NCI-H748 (cell line): ENCODE results near the gene MEX3C.

Experiments used
- DNase-seq: peaks from one replicate; lab custom pipeline; 2025; ENCODE audit not compliant: unreplicated experiment; lab: John Stamatoyannopoulos, UW

The MEX3C gene

DNA sequence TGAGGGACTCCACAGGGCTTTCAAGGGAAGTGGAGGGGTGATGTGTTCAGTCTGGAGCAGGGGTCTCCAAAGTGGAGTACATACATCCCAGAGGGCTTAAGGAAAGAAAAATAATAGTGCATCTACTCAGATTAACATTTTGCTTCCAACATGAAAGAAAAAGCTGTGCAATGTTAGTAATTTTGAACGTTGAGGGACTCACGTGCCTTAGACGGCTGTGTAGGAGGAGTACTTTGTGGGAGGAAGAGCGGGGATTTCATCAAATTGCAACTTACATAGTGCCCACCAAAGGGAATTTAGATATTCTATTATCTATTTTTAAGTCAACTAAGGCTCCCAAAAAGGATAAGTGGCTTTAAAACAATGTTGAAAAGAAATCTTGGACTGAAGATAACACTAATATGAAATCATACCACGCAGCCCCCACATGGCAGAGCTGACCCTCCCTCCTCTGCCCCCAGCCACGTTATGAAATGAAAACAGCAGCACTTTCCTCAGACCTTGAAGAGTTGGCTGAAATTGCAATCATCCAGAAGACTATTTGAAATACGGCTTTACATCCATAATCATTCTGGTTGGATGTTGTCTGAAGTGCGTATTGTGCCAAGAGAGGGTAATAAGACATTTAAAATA, 42.9 kb downstream of the MEX3C start:
- no peak for DNase-seq

DNA sequence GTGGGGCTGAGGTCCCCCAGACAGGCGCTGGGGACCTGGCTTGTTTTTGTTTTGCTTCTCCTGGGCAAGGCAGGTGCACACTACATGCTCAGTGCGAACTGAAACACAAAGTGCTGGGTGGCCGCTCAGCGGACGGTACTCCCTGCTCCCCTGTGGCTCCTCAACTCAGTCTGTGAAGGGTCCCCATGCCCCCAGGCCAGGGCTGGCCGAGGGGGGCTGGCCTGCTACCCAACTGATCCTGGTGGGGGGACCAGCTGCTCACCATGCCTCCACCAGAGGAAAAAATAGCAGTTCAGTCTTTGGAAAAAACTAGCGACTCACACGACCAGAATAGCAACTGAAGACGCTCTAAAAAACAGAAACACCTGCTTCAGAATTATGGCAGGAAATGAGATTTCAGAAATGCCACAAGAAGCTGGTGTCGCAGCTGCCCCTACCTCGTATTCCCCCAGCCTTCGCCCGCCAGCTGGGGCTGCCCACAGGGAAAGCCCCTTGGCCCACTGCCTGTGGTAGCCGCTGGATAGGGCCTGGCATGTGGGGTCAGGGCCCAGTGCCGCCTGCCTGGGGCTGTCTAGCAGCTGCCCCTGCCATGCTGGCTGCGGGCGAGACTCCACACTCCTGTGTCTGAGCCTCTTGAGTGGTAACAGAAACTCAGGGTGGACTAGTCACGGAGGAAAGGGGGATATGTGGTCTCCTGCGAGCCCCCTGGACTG, 43.7 kb downstream of the MEX3C start:
- no peak for DNase-seq

DNA sequence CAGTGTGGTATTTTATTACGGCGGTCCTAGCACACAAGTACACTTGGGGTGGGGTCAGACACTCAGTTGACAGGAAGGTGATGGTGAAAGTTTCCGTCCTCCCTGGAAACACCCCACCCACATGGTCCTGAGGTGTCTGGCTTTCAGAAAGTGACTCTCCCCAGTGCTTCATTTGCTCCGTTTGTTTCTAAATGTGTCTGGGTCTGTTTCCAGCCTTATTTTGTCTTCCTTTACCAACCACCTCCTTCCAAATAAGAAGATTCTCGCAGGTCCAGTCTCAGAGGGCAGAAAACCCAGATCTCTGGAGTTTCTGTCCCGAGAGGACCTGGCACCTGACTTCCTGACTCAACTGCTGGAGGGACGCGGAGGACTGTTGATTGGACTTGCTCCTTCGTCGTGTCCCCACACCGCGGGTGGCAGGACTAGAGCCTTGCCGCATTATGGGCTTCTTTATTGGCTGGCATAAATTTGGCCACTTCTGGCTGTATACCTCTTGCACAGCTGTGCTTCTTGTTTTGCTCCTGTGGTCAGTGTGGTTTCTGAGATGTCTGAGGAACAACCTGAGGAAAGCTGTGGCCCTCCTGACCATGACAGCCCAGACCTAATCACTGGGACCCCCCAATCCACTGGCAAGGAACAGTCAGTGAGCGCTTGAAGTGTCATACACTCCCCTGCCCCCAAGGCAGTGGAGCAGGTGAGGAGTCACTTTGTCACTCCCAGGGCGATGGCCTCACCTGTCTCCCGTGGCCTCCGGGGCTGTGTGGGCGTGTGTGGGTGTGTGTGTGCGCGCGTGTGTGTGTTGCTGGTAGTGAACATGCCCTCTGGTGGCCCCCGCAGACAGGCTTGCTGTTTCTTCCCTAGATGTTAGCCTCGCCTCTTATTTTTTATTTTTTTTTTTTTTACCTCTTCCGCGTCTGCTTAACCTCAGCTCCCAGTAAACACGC, 45.6 kb downstream of the MEX3C start:
- no peak for DNase-seq

DNA sequence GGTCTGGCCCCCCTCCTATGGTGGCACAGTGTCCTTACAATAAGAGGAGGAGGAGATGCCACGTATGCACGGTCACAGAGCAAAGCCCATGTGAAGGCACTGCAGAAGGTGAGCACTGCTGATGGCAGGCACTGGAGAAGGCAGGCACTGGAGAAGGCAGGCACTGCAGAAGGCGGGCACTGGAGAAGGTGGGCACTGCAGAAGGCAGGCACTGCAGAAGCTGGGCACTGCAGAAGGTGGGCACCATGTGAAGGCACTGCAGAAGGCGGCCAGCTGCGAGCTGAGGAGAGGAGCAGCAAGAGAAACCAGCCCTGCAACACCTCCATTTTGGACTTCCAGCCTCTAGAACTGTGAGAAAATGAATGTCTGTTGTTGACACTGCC, 46.3 kb downstream of the MEX3C start:
- DNase-seq = no peak

DNA sequence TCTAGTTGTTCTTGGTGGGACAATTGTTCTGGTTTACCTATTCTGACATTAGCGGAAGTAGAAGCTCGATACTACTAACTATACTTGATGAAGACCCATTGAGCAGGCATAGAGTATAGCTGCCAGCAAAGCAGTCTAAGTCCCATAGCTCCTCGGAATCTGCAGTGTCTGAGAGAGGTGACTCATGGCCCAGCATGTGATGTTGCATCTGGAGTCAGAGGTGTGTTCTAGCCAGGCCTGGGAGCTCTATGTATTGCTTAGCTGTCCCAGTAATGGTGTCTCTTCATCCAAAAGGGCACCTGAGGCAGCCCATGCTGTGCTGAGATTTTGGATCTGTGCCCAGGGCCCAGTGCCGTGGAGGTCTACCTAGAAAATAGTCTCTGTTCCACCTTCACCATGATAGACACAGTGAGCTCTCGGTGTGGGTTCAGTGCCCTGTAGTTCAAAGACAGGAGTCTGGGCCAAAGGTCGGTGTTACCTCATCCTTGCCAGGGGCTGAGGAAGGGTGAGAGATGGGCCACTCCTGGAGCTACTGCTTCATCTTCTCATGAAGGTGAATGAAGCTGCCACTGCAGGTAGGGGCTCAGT, 47.3 kb downstream of the MEX3C start:
- DNase-seq = no peak

DNA sequence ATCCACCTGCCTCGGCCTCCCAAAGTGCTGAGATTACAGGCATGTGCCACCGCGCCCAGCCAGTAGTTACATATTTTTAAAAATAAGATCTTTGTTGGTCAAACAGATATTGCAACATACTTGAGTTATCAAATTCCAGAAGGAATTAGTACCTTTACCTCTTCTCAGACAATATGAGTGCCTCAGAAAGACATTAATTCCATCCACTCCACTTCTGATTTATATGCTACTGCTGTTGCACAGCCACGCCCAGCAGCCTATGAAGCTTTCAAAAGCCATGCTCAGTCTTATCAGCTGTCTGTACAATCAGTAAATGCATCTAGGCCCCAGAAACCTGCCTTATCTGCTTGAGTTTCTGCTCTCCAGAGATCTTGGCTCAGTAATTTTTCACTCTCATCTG, 47.8 kb downstream of the MEX3C start:
- DNase-seq = no peak

DNA sequence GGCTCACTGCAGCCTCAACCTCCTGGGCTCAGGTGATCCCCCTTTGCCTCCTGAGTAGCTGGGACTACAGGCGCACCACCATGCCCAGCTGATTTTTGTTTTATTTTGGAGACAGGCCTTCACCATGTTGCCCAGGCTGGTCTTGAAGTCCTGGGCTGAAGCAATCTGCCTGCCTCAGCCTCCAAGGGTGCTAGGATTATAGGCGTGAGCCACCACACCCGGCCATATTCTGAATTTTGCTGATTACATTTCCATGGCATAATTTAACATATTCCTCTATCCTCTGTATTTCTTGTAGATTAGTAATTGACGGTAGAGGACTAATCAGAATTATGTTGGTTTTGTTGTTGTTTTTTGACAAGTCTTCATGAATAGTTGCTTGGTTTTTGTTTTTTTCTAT, 50.6 kb downstream of the MEX3C start:
- DNase-seq = no peak

DNA sequence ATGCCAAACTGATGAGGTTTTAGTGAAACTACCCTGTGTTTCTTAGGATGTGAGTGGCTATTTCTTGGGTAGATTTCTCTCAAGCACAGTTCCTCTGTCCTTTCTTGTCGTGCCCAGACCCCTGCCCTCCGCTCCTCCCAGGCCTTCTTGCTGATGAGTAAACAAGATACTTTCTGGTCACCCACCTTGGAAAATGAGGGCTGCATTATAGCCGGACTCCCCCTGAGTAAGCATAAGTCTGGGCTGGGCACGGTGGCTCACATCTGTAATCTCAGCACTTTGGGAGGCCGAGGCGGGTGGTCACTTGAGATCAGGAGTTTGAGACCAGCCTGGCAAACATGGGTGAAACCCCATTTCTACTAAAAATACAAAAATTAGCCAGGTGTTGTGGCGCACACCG, 58.5 kb downstream of the MEX3C start:
- no peak for DNase-seq

DNA sequence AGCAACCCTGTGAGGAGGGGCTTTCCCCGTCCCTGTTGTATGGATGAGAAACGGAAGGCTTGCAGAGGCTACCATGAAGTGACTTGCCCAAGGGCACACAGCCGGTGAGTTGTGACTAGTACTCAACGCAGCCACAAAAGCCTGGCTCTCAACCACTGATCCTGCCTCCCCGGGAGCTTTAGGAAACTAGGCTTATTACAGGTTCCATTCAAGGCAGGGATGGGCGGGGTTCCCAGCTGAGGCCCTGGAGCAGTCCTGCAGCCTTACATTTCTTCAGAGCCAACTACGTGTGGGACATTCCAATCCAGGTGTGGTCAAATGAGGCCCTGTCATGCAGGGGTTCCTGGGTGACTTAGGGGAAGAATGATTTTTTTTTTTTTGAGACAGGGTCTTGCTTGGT, 59.6 kb downstream of the MEX3C start:
- no peak for DNase-seq

DNA sequence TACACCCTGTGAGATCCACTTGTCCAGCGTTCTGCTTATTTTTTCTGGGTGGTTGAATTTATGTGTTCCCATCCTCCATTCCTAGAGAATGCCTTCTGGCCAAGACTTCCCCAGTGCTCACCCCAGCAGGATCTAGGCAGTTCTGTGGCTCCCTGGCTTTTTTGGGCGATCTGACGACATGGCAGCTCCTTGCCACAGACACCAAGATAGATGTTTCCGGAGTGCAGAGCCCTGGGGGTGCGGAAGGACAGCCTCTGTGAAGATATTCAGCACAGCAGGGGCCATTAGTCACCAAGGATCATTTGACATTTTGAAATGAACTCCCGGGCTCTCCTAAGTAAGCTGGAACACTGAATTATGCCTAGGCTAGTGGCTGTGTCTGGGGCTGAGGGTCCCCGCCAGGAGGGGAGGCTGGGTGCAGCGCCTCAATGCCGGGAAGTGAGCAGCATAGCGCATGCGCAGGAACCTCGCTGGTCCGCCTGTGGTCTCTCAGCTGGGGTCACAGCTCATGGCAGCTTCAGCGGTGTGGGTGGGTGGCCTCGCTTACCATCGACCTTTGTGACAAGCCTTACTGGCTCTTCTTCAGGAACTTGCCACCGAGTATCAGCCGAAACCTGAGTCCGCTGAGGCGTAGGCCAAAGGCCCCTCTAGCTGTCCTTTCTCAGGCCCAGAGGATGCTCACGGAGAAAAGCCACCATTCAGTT, 60.3 kb downstream of the MEX3C start:
- no peak for DNase-seq

DNA sequence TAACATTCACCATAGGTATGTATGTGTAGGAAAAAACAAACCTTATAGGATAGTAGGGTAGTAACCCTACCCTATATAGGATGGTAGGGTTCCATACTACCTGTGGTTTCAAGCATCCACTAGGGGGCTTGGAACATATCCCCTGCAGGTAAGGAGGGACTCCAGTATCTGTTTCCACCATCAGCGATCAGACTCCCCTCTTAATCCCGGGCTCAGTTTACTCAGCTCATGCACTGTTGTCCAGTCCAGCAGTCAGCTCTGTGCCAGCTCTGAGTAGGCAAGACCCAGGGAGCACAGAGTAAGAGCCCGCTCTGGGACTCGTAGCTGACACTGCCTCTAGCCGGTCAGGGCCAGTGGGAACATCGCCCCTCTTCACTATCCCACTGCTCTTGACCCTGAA, 61.7 kb downstream of the MEX3C start:
- DNase-seq = peak; percentile 35

DNA sequence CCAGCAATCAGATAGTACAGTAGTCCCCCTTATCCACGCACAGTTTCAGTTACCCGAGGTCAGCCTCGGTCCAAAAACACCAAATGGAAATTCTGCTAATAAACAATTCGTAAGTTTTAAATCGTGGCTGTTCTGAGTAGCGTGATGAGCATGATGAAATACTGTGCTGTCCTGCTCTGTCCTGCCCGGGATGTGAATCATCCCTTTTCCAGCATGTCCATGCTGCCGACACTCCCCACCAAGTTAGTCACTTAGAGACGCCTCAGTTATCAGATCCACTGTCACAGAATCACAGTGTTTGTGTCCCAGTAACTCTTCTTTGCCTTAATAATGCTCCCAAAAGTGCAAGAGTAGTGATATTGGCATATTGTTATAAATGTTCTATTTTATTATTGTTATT, 62.1 kb downstream of the MEX3C start:
- DNase-seq = no peak

DNA sequence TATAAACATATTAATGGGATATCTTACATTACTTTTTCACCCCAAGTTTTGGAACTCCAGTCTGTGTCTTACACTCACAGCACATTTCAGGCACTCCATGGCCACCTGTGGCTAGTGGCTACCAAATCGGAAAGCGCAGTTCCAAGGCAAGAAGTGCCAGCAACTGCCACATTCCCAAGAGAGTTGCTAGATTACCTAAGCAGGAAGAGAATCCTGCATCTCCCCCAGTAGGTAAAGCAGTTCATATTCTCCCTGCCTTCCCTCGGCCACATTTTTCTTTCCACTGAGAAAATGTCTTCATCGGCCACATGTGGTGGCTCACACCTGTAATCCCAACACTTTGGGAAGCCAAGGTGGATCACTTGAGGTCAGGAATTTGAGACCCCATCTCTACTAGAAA, 62.8 kb downstream of the MEX3C start:
- DNase-seq = no peak

DNA sequence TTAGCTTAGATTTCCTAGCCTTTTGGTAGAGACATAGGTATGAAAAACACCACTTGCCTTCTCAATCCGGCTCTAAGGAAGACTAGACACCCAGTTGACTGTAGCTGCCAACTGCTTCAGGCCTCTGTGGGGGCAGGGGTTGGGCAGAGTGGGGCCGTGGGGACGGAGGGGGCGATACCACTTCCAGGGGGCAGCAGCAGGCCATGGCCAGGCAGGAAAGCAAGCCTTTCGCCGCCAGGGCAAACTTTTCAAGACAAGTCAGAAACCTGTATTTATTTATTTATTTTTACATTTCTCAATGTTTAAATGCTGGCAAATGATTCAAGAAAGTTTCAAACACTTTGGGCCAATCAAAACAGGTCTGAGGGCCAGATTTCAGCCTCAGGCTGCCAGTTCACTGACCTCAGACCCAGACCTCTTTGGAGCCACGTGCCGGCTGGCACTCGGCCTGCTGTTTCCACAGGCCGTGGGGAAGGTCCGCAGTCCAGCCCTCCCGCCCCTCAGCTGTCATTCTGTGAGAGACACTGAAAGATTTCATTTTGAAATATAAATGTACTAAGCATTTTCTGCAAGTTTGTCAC, 63.8 kb downstream of the MEX3C start:
- DNase-seq = no peak

DNA sequence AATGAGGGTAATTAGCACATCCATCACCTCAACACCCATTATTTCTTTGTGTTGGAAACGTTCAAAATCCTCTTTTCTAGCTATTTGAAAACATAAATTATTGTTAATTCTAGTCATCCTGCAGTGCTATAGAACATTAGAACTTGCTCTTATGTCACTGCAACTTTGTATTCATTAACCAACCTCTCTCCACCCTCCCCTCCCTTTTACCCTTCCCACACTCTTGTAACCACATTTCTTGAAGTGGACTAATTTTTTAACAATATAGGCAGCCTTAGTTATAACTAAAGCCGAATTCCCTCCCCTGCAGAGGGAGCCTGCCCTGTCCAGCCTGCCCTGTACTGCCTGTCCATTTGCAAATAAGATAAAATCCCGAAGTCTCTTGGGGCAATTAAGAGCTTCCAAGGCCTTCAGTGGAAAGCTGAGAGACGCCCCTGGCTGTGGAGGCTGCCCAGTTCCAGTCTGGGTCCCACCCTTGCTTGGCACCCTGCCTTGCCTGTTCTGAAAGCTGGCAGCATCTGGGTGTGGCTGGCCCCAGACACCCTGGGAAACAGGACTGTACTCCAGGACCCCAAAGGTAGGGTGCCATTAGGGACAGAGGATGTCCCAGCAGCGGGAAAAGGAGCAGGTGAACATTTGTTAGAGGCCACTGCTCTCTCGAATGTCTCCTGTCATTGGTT, 65.1 kb downstream of the MEX3C start:
- no peak for DNase-seq

DNA sequence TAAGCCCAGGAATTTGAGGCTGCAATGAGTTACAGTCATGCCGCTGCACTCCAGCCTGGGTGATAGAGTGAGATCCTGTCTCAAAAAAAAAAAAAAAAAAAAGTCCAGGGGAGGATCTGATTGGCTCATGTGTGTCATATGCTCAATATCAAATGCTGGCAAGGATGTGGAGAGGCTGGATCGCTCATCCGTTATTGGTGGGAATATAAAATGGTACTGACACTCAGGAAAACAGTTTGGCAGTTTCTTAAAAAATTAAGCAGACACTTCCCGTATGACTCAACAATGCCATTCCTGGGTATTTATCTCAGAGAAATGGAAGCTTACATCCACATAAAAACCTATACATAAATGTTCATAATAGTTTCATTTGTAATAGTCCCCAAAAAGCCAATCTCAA, 68.9 kb downstream of the MEX3C start:
- no peak for DNase-seq

DNA sequence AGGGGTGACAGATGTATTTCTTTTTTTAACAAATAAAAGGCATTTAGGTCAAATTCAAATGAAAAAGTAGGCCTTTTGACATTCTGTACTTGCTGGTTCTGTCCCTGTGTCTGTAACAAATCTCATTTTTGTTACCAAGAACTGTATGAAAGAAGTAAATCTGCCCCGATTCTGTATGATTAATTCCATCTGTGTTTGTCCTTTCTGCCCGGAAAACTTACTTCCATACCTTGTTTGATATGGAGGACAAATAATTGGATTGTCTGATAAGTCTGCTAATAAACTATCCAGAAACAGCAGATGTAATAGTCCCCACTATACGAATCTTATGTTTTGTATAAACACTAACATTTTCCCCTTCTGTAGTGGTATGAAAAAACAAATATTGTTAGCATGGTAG, 69.8 kb downstream of the MEX3C start:
- no peak for DNase-seq

DNA sequence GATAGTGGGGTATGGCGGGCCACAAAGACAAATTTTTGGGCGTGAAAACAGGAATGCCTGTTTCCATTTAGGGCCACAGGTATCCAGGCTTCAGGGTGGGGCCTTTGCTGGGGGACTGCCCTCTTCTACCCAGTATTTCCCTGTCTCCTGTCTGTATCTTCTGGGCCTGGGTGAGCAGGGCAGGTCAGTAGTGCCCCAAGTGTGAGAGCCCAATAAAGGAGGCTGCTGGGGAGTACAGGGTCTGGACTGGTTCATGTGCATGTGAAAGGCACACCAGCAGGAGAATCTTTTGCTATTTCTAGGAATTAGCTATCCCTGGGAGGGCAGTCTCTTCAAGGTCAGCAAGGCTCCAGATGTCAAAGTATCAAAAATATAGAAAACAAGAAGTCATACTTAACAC, 71.5 kb downstream of the MEX3C start:
- no peak for DNase-seq
